ENCODE data around the gene NPEPPS. TPM values are rescaled to one million over a fixed set of nuclear protein-coding genes. Genes with fewer than 3 reads are reported as not detected.
"Not testable (repeated sequence)": the region's sequence is repeated elsewhere in the genome, so short reads cannot be mapped to it uniquely, and the experiment has no call there.

NPEPPS gene
- total RNA-seq, 1 experiment from 2014 or later = 31.2 TPM

- DNase-seq (ENCODE audit: low spot score) = not testable (repeated sequence)
Observed at GRCh38 chr17:47561698-47562405, 30.9 kb downstream of the NPEPPS start.

DNA sequence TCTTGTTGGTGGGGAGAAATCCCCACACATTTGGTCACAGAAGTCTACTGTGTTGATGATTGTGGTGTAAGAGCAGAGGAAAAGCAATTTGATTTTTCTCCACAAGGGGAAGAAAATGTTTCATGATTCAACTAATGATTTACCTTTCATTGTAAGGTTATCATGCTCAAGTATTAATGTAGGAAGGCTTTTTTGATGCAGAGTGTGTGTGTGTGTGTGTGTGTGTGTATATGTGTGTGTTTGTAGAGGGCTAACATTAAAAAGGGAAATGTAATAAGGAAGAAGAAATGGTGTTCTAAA is 31.4 kb downstream of the NPEPPS start:
- DNase-seq (ENCODE audit: low spot score) = not testable (repeated sequence)

DNA sequence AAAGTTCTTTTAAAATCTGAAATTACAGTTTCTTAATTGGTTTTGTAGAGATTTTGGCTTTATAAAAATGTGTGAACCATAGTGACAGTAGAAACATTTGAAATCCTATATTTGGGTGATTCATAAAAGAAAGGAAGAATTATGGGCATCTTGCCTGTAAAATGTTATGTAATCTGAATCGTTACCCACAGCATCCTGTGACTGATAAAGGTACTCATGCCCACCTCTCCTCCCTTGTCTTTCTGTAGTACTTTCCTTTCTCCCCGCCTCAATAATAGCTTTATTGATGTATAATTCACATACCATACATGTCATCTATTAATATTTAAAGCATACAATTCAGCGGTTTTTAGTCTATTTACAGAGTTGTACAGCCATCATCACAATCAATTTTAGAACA is 36.4 kb downstream of the NPEPPS start:
- not testable (repeated sequence) for DNase-seq (ENCODE audit: low spot score)

- not testable (repeated sequence) for DNase-seq (ENCODE audit: low spot score)
Observed at GRCh38 chr17:47572561-47572960, 41.7 kb downstream of the NPEPPS start.

DNA sequence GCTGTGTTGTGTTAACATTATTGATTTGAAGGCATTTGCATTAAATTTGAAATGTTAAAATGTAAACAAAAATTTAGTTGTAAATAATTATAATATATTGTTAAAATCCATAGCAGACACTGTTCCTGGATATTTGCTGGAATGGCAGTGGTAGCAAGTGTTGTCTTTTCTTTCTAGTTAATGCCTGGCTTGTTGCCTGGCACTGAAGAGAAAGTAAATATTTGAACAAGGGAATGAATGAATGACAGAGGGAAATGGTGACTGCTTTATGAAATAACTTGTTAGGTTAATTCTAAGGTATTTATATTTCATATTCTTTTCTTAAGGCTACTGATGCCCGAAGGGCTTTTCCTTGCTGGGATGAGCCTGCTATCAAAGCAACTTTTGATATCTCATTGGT is 51.5 kb downstream of the NPEPPS start:
- not testable (repeated sequence) for DNase-seq (ENCODE audit: low spot score)

DNA sequence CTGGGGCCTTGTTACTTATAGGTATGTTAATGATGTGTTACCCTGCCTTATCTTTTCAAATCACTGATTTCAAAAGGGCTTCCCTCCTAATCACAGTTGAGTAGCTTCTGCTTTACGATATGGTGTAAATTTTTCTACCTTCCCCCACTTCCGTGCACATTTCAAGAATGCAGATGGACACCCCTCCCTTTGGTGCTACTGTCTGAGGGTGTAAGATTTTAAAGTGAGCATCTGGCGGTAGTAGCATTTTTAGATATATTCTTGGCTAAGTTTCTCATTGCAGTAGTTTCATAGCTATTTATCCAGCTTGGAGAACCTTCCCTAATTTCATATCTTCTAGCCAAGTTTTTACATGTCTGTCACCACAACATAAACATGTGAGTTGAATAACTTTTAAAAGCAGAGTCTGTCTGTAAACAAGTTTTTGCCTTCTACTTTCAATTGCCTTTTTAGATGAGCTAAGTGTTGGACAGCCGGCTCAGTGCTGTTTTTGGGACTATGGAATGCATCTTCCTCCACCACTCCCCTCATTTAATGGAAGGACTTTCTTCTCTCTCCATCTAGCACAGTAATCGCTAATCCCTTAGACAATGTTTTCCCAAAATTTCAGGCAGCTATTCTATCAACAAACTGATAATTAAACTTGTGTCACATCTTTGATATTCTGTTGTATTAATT is 55.6 kb downstream of the NPEPPS start:
- DNase-seq (ENCODE audit: low spot score) = not testable (repeated sequence)

DNA sequence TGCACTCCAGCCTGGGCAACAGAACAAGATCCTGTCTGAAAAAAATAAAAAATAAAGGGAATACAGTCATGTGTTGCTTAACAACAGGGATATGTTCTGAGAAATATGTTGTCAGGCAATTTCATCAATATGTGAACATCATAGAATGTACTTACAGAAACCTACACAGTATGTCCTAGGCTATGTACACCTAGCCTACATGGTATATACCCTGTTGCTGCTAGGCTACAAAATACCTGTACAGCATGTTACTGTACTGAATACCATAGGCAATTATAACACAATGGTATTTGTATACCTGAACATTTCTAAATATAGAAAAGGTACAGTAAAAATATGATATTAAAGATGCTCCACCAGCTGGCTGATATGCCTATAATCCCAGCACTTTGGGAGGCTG is 62.6 kb downstream of the NPEPPS start:
- not testable (repeated sequence) for DNase-seq (ENCODE audit: low spot score)

DNA sequence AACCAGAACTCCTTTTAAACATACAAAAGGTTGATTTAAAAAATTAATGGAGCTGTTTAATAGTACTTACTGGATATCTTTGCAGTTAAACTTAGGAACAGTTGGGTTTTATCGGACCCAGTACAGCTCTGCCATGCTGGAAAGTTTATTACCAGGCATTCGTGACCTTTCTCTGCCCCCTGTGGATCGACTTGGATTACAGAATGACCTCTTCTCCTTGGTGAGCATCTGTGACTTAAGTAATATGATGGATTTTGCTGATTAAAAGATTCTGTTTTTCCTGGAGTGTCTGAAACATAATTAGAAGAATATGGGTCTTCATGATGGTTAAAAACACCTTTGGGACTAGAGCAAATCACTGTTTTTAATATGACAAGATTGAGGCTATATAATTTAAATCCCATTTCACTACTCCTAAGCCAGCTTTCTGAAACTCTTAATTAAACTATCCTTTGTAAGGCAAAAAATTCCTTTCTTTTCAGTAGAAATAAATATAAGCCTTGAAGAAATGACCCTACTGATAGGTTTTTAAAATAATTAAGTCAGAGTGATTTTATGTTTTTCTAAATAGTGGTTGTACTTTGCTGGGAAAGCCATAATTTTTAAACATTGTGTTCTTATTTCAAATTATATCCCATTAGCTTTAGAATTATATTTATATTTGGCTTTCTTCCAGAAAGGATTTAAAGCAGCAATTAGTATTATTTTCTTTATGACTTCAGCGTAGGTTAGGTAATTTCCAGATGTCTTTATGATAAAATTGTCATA is 73.1 kb downstream of the NPEPPS start:
- no peak for DNase-seq (ENCODE audit: low spot score)

GRCh38 chr17:47604598-47604927 is 73.7 kb downstream of the NPEPPS start:
- peak; percentile 29 for DNase-seq (ENCODE audit: low spot score)

GRCh38 chr17:47605011-47605410 is 74.1 kb downstream of the NPEPPS start:
- no peak for DNase-seq (ENCODE audit: low spot score)

- DNase-seq (ENCODE audit: low spot score) = no peak
Observed at GRCh38 chr17:47607481-47607880, 76.6 kb downstream of the NPEPPS start.

DNA sequence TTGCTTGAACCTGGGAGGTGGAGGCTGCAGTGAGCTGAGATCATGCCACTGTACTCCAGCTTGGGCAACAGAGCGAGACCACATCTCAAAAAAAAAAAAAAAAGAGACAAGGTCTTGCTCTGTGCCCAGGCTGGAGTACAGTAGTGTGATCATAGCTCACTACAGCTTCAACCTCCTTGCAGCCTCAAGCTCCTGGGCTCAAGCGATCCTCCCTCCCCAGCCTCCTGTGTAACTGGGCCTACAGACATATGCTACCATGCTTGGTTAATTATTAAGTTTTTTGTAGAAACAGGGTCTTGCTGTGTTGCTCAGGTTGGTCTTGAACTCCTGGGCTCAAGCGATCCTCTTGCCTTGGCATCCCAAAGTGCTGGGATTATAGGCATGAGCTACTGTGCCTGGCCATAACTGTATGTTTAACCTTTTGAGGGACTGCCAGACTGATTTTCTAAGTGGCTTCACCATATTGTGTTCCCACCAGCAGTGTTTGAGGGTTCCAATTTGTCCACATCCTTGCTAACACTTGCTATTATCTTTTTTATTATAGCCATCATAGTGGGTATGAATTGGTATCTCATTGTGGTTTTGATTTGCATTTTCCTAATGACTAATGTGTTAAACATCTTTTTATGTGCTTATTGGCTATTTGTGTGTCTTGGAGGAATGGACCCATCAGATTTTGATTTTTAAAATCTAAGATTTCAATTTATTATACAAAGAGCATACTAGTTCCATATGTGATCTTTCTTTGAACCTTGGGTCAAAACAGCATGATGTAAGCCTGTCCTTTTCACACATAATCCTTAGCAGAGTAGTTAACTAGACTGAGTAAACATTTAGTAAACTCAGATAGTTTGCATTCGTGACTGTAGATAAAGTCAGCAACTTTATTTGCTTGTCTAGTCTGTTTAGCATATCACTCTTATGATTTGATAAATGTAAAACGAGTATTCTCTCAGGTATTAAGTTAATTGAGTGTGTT is 80.8 kb downstream of the NPEPPS start:
- DNase-seq (ENCODE audit: low spot score) = no peak

- DNase-seq (ENCODE audit: low spot score) = peak; percentile 42
Observed at GRCh38 chr17:47615766-47616424, 85.0 kb downstream of the NPEPPS start.

DNA sequence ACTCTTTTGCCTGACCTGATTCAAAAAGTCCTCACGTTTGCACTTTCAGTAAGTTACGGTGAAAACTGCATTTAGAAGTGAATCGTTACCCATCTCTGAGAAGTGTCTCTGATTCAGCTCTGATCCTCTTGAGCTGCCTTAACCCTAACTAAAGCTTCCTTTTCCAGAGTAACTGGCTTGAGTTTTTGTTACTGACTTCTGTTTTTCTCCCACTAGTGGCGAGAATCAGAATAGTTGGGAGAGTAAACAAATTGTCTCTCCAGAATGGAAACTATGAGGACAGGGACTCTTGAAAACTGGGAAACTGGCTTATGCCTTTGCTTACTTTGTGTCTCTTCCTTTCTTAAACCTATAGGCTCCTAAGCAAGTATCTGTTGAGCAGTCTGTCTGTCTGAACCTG is 87.5 kb downstream of the NPEPPS start:
- no peak for DNase-seq (ENCODE audit: low spot score)

DNA sequence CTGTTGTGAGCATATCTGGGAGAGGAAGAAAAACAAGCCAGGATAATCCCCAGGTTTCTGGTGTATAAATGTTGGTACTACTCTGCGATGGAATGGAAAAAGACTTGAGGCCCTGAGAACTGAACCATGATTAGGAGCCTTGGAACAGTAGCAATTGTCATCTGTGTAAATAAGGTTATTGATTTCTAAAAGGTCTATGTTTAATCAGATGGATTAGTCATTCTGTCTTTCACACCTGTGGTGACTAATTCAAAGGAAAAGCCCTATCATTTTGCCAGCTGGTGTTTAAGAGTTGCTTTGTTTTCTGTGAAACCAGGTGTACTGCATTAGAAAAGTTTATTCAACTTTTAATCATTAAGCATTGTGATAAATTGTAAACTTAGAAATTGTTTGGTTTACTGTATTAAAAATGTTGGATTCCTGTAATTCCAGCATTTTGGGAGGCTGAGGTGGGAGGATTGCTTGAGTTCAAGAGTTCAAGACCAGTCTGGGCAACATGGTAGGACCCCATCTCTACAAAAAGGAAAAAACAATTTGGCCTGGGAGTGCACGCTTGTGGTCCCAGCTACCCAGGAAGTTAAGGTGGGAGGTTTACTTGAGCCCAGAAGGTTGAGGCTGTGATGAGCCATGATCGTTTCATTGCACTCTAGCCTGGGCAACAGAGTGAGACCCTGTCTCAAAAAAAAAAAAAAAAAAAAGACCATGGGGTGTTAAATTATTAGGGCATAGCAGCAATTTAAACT is 89.8 kb downstream of the NPEPPS start:
- no peak for DNase-seq (ENCODE audit: low spot score)

DNA sequence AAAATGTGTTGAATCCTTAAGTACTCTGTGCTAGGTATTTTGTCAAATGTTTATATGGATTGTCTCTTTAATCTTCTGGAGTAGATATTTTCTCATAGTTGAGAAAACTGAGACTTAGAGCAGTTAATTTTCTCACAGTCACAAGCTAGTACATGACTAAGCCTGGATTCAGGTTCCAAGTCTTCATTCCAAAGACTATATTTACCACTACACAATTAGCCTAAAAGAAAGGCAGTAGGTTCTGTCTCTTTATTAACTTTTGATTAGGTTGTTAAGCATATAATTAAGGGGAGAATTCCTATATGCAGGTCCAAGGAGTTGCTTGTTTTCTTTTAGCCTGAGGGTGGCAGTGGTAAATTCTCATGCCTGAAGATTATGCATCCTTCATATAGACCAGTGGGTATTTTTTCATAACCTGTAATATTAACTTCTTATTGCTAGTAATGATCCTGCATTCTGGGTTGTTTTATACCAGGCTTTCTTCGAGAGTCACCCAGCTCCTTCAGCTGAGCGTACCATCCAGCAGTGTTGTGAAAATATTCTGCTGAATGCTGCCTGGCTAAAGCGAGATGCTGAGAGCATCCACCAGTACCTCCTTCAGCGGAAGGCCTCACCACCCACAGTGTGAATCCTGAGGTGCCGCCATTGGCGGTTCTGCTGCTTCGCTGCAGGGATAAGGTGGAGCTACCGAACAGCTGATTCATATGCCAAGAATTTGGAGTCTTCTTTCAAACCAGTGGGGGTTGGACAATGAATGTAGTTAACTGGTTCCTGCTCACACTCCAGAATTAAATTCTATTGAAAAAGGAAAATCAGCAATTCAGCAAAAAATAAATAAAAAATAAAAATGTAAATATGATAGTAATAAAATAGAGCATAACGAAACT is 90.6 kb downstream of the NPEPPS start:
- peak; percentile 89 for DNase-seq (ENCODE audit: low spot score)

GRCh38 chr17:47622180-47622549 is 91.3 kb downstream of the NPEPPS start:
- DNase-seq (ENCODE audit: low spot score) = no peak

DNA sequence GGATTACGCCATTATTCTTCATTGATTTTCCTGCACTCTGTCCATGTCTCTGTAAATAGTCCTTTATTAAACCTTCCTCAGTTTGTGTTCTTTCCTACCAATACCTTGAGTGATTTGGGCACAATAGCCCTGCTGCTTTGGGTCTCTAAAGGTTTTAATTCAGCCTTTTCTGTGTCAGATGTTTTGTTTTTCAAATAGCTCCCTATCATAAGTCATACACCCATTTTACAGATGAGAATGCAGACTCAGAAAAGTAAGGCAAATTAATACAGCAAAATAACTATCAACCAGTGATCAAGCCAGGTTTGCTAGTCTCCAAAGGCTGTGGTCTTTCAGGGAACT is 93.8 kb downstream of the NPEPPS start:
- no peak for DNase-seq (ENCODE audit: low spot score)

DNA sequence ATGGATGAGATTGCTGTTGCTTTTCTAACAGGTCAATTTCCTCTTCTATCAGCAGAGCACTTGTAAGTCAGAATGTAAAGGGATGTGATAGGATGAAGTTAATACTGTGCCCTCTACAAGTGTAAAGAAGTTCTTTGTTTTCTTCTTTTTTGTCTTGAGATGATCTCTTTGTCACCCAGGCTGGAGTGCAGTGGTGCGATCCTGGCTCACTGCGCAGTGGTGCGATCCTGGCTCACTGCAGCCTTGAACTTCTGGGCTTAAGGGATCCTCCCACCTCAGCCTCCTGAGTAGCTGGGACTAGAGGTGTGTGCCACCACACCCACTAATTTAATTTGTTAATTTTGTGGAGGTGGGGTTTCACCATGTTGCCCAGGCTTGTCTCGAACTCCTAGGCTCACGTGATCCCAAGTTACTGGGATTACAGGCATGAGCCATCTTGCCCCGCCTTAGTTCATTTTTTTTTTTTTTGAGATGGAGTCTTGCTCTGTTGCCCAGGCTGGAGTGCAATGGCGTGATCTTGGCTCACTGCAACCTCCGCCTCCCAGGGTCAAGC is 97.2 kb downstream of the NPEPPS start:
- no peak for DNase-seq (ENCODE audit: low spot score)

Data from H4 (cell line).